Caco-2 (cell line): ENCODE measurements around the gene HDAC11. TPM values are rescaled to one million over a fixed set of nuclear protein-coding genes. Genes with fewer than 3 reads are reported as not detected.

Experiments used
- BruUV-seq: library from RNA; stranded (reverse); fragments of 400-500 nt; replicated peaks from 2 replicates; lab custom pipeline; 2021; lab: Mats Ljungman, UMichigan
- CTCF ChIA-PET: fragments of 300-600 bp; sonication (Branson Sonifier 250); formaldehyde crosslinking; loops from one replicate; lab custom pipeline; 2022; ENCODE audit warnings: antibody characterized with exemption; lab: Charles Lee
- POLR2A ChIA-PET: fragments of 300-600 bp; sonication (Branson Sonifier 250); formaldehyde crosslinking; loops from one replicate; lab custom pipeline; 2022; ENCODE audit warnings: antibody characterized with exemption; lab: Charles Lee
- DNase-seq, 2 experiments: peaks; one replicate each; pipeline versions ENCODE4 v3.0.0 to v3.0.0-alpha.2; 2020 to 2022
- H3K27me3 ChIP-seq: replicated peaks from 2 replicates; pipeline ENCODE4 v1.6.0; 2011; ENCODE audit warnings: low read length; ENCODE audit not compliant: control insufficient read depth, insufficient read depth
- H3K36me3 ChIP-seq: 2 replicates; pipeline ENCODE4 v1.5.1; 2011; ENCODE audit warnings: low read length; ENCODE audit not compliant: control insufficient read depth, insufficient read depth
- H3K4me1 ChIP-seq: fragments of 250-450 bp; sonication (Bioruptor Pico); 2 replicates; pipeline ENCODE4 v1.5.1; 2020; ENCODE audit warnings: mild to moderate bottlenecking
- H3K4me3 ChIP-seq: 2 replicates; pipeline ENCODE4 v1.5.1; 2011; ENCODE audit warnings: low read depth, mild to moderate bottlenecking, control low read depth, low read length
- H3K9me3 ChIP-seq: fragments of 250-450 bp; sonication (Bioruptor Pico); 2 replicates; pipeline ENCODE4 v1.5.1; 2020; ENCODE audit warnings: mild to moderate bottlenecking, moderate library complexity
- H3K27ac Mint-ChIP-seq: one replicate; pipeline ENCODE4 v1.8.0; 2022; ENCODE audit warnings: mixed read lengths; ENCODE audit not compliant: unreplicated experiment
- H3K27me3 Mint-ChIP-seq: one replicate; pipeline ENCODE4 v1.8.0; 2022; ENCODE audit warnings: mixed read lengths; ENCODE audit not compliant: insufficient read depth, unreplicated experiment
- H3K36me3 Mint-ChIP-seq: one replicate; pipeline ENCODE4 v1.8.0; 2022; ENCODE audit warnings: mild to moderate bottlenecking, mixed read lengths; ENCODE audit not compliant: insufficient read depth, unreplicated experiment
- H3K4me1 Mint-ChIP-seq: one replicate; pipeline ENCODE4 v1.8.0; 2022; ENCODE audit warnings: low read depth, mixed read lengths; ENCODE audit not compliant: unreplicated experiment
- H3K4me3 Mint-ChIP-seq: one replicate; pipeline ENCODE4 v1.8.0; 2022; ENCODE audit warnings: mild to moderate bottlenecking, moderate library complexity, mixed read lengths; ENCODE audit not compliant: unreplicated experiment
- H3K9me3 Mint-ChIP-seq: one replicate; pipeline ENCODE4 v1.8.0; 2022; ENCODE audit warnings: mixed read lengths; ENCODE audit not compliant: unreplicated experiment
- intact Hi-C: fragments of 100-400 bp; cut with micrococcal nuclease; formaldehyde crosslinking; loops from one replicate; pipeline ENCODE4 v1.10.0; 2022; ENCODE audit not compliant: unreplicated experiment
- total RNA-seq: library from RNA; stranded (reverse); gene quantifications from 2 replicates; pipeline ENCODE4 v1.2.3, GENCODE V29; 2022
- TF ChIP-seq, protein P1 (sequence below), 2 experiments: fragments of 200-600 bp in 1 of 2; IDR thresholded peaks; 1 replicate in 1 of 2; 2 replicates in 1 of 2; pipeline versions ENCODE4 v1.5.1 to v1.8.0; 2011 to 2022; ENCODE audit warnings: antibody characterized with exemption in 1 of 2, control low read depth in 1 of 2, inconsistent platforms in 1 of 2, low read depth in 1 of 2, low read length in 1 of 2, mild to moderate bottlenecking in 1 of 2, moderate library complexity in 1 of 2; ENCODE audit not compliant: insufficient read depth in 1 of 2, severe bottlenecking in 1 of 2, unreplicated experiment in 1 of 2

The HDAC11 gene
- total RNA-seq, 1 experiment from 2014 or later = 10.9 TPM

DNA sequence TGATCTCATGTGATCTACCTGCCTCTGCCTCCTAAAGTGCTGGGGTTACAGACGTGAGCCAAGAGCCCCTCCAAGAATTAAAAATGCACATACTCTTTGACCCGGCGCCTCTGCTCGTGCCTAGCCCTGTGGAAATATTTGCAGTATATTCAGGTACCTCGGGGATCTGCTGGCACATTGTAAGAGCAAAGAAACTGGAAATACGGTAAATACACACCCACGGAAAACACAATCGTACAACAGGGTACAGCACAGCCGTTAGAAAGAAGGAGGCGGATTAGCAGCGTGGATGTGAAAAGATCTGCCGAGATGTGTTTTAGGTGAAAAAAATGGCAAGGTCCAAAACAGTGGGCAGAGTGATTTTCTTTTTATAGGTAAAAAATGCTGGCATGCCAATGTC lies 6.1 kb upstream of the HDAC11 start:
- TF ChIP-seq, protein P1, sequence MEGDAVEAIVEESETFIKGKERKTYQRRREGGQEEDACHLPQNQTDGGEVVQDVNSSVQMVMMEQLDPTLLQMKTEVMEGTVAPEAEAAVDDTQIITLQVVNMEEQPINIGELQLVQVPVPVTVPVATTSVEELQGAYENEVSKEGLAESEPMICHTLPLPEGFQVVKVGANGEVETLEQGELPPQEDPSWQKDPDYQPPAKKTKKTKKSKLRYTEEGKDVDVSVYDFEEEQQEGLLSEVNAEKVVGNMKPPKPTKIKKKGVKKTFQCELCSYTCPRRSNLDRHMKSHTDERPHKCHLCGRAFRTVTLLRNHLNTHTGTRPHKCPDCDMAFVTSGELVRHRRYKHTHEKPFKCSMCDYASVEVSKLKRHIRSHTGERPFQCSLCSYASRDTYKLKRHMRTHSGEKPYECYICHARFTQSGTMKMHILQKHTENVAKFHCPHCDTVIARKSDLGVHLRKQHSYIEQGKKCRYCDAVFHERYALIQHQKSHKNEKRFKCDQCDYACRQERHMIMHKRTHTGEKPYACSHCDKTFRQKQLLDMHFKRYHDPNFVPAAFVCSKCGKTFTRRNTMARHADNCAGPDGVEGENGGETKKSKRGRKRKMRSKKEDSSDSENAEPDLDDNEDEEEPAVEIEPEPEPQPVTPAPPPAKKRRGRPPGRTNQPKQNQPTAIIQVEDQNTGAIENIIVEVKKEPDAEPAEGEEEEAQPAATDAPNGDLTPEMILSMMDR (IDR thresholded peaks at IDR 0.05; ENCODE audit: insufficient read depth in 1 of 2, low read depth in 1 of 2, low read length in 1 of 2, severe bottlenecking in 1 of 2, unreplicated experiment in 1 of 2) = no peak
- H3K9me3 Mint-ChIP-seq = no peaks in the 10 kb centered on the region
- no peaks in the 10 kb centered on the region for H3K36me3 Mint-ChIP-seq
- DNase-seq = no peak
- no peaks in the 10 kb centered on the region for H3K27me3 Mint-ChIP-seq
- Histone ChIP-seq H3K4me1 (0 out of 2 replicates have a peak, but pooled peaks cover under 1% of the 10 kb centered on the region), H3K9me3 (no peaks in the 10 kb centered on the region), H3K36me3 (no peaks in the 10 kb centered on the region), H3K4me3 (no peak overlapping the region), H3K27me3 (no peaks in the 10 kb centered on the region)
- ChIA-PET CTCF (no interaction called here), POLR2A (no interaction called here)
- intact Hi-C loops = no loop called here
- H3K4me3 Mint-ChIP-seq = no peak overlapping the region
- BruUV-seq = no TSS peak
- peaks cover 6% of the 10 kb centered on the region for H3K4me1 Mint-ChIP-seq
- no peak overlapping the region for H3K27ac Mint-ChIP-seq

DNA sequence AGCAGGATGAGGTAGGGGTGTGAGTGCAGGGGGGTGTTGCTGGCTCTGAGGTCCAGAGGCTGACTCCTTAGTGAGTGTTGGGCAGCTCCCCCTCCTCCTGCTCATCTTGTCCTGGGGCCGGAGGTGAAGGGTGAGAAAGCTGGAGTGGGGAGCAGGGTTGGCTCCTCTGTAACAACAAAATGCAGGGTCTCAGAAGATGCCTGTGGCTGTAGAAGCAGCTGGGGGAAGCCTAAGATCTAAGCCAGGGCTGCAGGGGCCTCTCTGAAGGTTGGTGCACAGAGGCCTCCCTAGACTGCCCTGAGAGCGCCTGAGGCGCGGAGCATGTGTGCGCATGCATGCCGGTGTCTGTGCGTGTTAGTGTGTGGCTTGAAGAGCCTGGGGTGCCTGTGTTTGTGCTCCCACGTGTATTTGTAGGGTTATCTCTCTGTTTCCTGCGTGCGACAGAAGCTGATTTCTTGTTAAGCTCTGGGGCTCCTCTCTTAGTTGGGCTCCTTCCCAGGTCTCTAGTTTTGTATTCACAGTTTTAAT lies 5.3 kb upstream of the HDAC11 start:
- no peak overlapping the region for H3K4me3 ChIP-seq
- no peak overlapping the region for H3K4me3 Mint-ChIP-seq
- H3K4me1 ChIP-seq = 0 out of 2 replicates have a peak, but pooled peaks cover 5% of the 10 kb centered on the region
- H3K36me3 Mint-ChIP-seq = no peaks in the 10 kb centered on the region
- H3K4me1 Mint-ChIP-seq = peaks cover 6% of the 10 kb centered on the region
- intact Hi-C loops = no loop called here
- no peak overlapping the region for H3K27ac Mint-ChIP-seq
- H3K36me3 ChIP-seq = no peaks in the 10 kb centered on the region
- no peaks in the 10 kb centered on the region for H3K27me3 ChIP-seq
- TF ChIP-seq, protein P1 (IDR thresholded peaks at IDR 0.05; ENCODE audit: insufficient read depth in 1 of 2, low read depth in 1 of 2, low read length in 1 of 2, severe bottlenecking in 1 of 2, unreplicated experiment in 1 of 2) = no peak
- CTCF ChIA-PET = no interaction called here
- no peaks in the 10 kb centered on the region for H3K9me3 Mint-ChIP-seq
- DNase-seq = no peak
- POLR2A ChIA-PET = no interaction called here
- H3K9me3 ChIP-seq = no peaks in the 10 kb centered on the region
- BruUV-seq = no TSS peak
- no peaks in the 10 kb centered on the region for H3K27me3 Mint-ChIP-seq

GRCh38 chr3:13475871-13476590 lies 4.1 kb upstream of the HDAC11 start:
- Mint-ChIP-seq H3K36me3 (peaks cover under 1% of the 10 kb centered on the region), H3K4me3 (no peak overlapping the region), H3K27ac (no peak overlapping the region), H3K27me3 (no peaks in the 10 kb centered on the region), H3K9me3 (no peaks in the 10 kb centered on the region), H3K4me1 (no peaks in the 10 kb centered on the region)
- Histone ChIP-seq H3K36me3 (no peaks in the 10 kb centered on the region), H3K4me1 (0 out of 2 replicates have a peak, but pooled peaks cover 5% of the 10 kb centered on the region), H3K9me3 (no peaks in the 10 kb centered on the region), H3K27me3 (no peaks in the 10 kb centered on the region), H3K4me3 (no peak overlapping the region)
- intact Hi-C loops = no loop called here
- POLR2A ChIA-PET = no interaction called here
- DNase-seq = no peak
- no TSS peak for BruUV-seq
- CTCF ChIA-PET = interaction anchor here (1.0 to 1.4 kb wide), 2 partner anchors 20 to 172 kb away, joined by 3 read pairs; no protein-coding TSS in a partner anchor
- TF ChIP-seq, protein P1 (IDR thresholded peaks at IDR 0.05; ENCODE audit: insufficient read depth in 1 of 2, low read depth in 1 of 2, low read length in 1 of 2, severe bottlenecking in 1 of 2, unreplicated experiment in 1 of 2) = no peak
